ENCODE data around the gene RTTN. TPM values are rescaled to one million over a fixed set of nuclear protein-coding genes. Genes with fewer than 3 reads are reported as not detected.

The RTTN gene
- total and polyA plus RNA-seq, 2 donors (not counting 3 experiments of a cell fraction or from before 2014, with no cell fraction given) = 3.1 to 17.4 TPM

GRCh38 chr18:70216788-70217187 lies 11.3 kb upstream of the RTTN start:
- Histone ChIP-seq H2AFZ (ENCODE audit: low read depth, low read length) (no peak overlapping the region), H3K4me1 (ENCODE audit: control insufficient read depth, extremely low read depth, insufficient read depth, low read length) (no peaks in the 10 kb centered on the region), H3K9me3 (replicated peaks; ENCODE audit: control insufficient read depth, insufficient read depth, low read length) (no peaks in the 10 kb centered on the region), H3K27ac (ENCODE audit: insufficient read depth, low read depth, low read length) (no peak overlapping the region), H3K27me3 (ENCODE audit: control insufficient read depth in 2 of 2, insufficient read depth in 2 of 2, low read length in 2 of 2) (peaks cover 13 to 19% of the 10 kb centered on the region in 2 experiments), H3K36me3 (ENCODE audit: control insufficient read depth in 2 of 2, extremely low read depth in 1 of 2, insufficient read depth in 2 of 2, low read length in 2 of 2) (no peaks in the 10 kb centered on the region), H3K9me1 (replicated peaks; ENCODE audit: control insufficient read depth, extremely low read depth, insufficient read depth, low read length) (no peaks in the 10 kb centered on the region), H3K79me2 (ENCODE audit: control insufficient read depth, insufficient read depth, low read length) (no peaks in the 10 kb centered on the region), H3K4me2 (ENCODE audit: insufficient read depth, low read length) (no peak overlapping the region), H3K9ac (replicated peaks; ENCODE audit: extremely low read depth, insufficient read depth, low read length) (no peak overlapping the region), H4K20me1 (replicated peaks; ENCODE audit: control insufficient read depth, extremely low read depth, insufficient read depth, low read length) (no peaks in the 10 kb centered on the region), H3K4me3 (replicated peaks in 1 of 3; ENCODE audit: insufficient read depth in 1 of 3, low read depth in 1 of 3, low read length in 3 of 3) (no peak overlapping the region)
- no TSS peak for BruUV-seq (replicated peaks)
- dilution Hi-C loops (cut with MboI; ENCODE audit: extremely low pct_ligation_motif_present, low sequenced_read_pairs) (no loop called here), intact Hi-C loops (cut with micrococcal nuclease) (no loop called here)
- ChIA-PET POLR2A (no interaction called here), CTCF (no interaction called here)
- no peak for FAIRE-seq
- DNase-seq (ENCODE audit: low read depth, low spot score) = no peak
- TF ChIP-seq POLR2AphosphoS5 (IDR thresholded peaks at IDR 0.05; ENCODE audit: insufficient read depth, low read depth, low read length) = no peak
- no peak for TF ChIP-seq MYC (IDR thresholded peaks at IDR 0.05; ENCODE audit: low read depth, low read length)
- no peak for TF ChIP-seq CTCF (IDR thresholded peaks at IDR 0.05; ENCODE audit: extremely low read depth in 1 of 2, insufficient read depth in 1 of 2, low read depth in 1 of 2, low read length in 2 of 2)
- TF ChIP-seq POLR2A (IDR thresholded peaks at IDR 0.05; ENCODE audit: low read depth, low read length) = no peak
- TF ChIP-seq FOS (IDR thresholded peaks at IDR 0.05; ENCODE audit: borderline replicate concordance, insufficient read depth, low read length) = no peak
- TF ChIP-seq JUN (IDR thresholded peaks at IDR 0.05; ENCODE audit: borderline replicate concordance, insufficient read depth, insufficient read length, low read depth) = no peak
- no peak for TF ChIP-seq EZH2 (IDR thresholded peaks at IDR 0.05; ENCODE audit: borderline replicate concordance, low read depth, low read length, severe bottlenecking)
- TF ChIP-seq GATA2 (IDR thresholded peaks at IDR 0.05; ENCODE audit: insufficient read depth, insufficient read length, low read depth, low read length) = no peak
- no peak for TF ChIP-seq MAX (IDR thresholded peaks at IDR 0.05; ENCODE audit: insufficient read depth, insufficient read length)
